Neural cell (in vitro differentiated cells): Measurements from ENCODE around the gene SLC4A4. TPM values are rescaled to one million over a fixed set of nuclear protein-coding genes. Genes with fewer than 3 reads are reported as not detected.

ENCODE experiments used
- H2AFZ ChIP-seq: fragments of 200-600, 300-800 bp; sonication (generic), shearing (Covaris generic); 2 replicates; pipeline ENCODE4 v1.6.0; 2014; ENCODE audit warnings: low read depth, mild to moderate bottlenecking, antibody characterized with exemption, low read length, moderate library complexity
- H3F3A ChIP-seq: fragments of 200-600 bp; shearing (Covaris generic); 2 replicates; pipeline ENCODE4 v1.6.1; 2016; ENCODE audit warnings: mild to moderate bottlenecking, moderate library complexity, mixed read lengths, antibody characterized with exemption, low read length; ENCODE audit not compliant: insufficient read depth, poor library complexity, severe bottlenecking
- H3K27ac ChIP-seq: fragments of 200-600, 300-800 bp; sonication (generic), shearing (Covaris generic); 2 replicates; pipeline ENCODE4 v1.5.1; 2014; ENCODE audit warnings: mild to moderate bottlenecking, low read length, moderate library complexity
- H3K27me3 ChIP-seq: fragments of 300-800, 200-600 bp; sonication (generic), shearing (Covaris generic); 2 replicates; pipeline ENCODE4 v1.6.0; 2014; ENCODE audit warnings: mild to moderate bottlenecking, low read depth, low read length, moderate library complexity; ENCODE audit not compliant: insufficient read depth
- H3K36me3 ChIP-seq: fragments of 300-800, 200-600 bp; sonication (generic), shearing (Covaris generic); 2 replicates; pipeline ENCODE4 v1.5.1; 2014; ENCODE audit warnings: mild to moderate bottlenecking, antibody characterized with exemption, low read length, moderate library complexity; ENCODE audit not compliant: insufficient read depth
- H3K4me2 ChIP-seq: fragments of 300-800, 200-600 bp; sonication (generic), shearing (Covaris generic); 2 replicates; pipeline ENCODE4 v1.6.0; 2014; ENCODE audit warnings: mild to moderate bottlenecking, low read length
- H3K4me3 ChIP-seq: fragments of 300-800, 200-600 bp; sonication (generic), shearing (Covaris generic); 2 replicates; pipeline ENCODE4 v1.5.1; 2014; ENCODE audit warnings: mild to moderate bottlenecking, low read length, moderate library complexity
- H3K79me2 ChIP-seq: fragments of 200-600 bp; shearing (Covaris generic); replicated peaks from 2 replicates; pipeline ENCODE4 v1.6.0; 2014; ENCODE audit warnings: mild to moderate bottlenecking, low read length, moderate library complexity; ENCODE audit not compliant: insufficient read depth
- H3K9ac ChIP-seq: fragments of 300-800, 200-600 bp; sonication (generic), shearing (Covaris generic); 2 replicates; pipeline ENCODE4 v1.6.1; 2016; ENCODE audit warnings: mild to moderate bottlenecking, low read length, mixed read lengths
- H3K9me2 ChIP-seq: fragments of 200-600 bp; shearing (Covaris generic); 2 replicates; pipeline ENCODE4 v1.6.1; 2016; ENCODE audit warnings: mild to moderate bottlenecking, low read length, mixed read lengths; ENCODE audit not compliant: insufficient read depth
- H3K9me3 ChIP-seq: fragments of 200-600, 300-800 bp; sonication (generic), shearing (Covaris generic); 2 replicates; pipeline ENCODE4 v1.6.1; 2016; ENCODE audit warnings: mild to moderate bottlenecking, mixed run types, low read length, moderate library complexity, mixed read lengths
- H4K20me1 ChIP-seq: fragments of 200-600 bp; shearing (Covaris generic); 2 replicates; pipeline ENCODE4 v1.6.1; 2016; ENCODE audit warnings: mild to moderate bottlenecking, mixed run types; ENCODE audit not compliant: insufficient read depth
- CTCF ChIP-seq: fragments of 450-650 bp; IDR thresholded peaks from 2 replicates; pipeline ENCODE4 v1.5.1; 2014; ENCODE audit warnings: antibody characterized with exemption, mild to moderate bottlenecking, moderate library complexity; ENCODE audit not compliant: poor library complexity, severe bottlenecking
- EP300 ChIP-seq: fragments of 450-650 bp; conservative IDR thresholded peaks from 2 replicates; pipeline ENCODE4 v1.6.1; 2014; ENCODE audit warnings: antibody characterized with exemption, mild to moderate bottlenecking, moderate library complexity; ENCODE audit not compliant: poor library complexity, severe bottlenecking
- EZH2 ChIP-seq: fragments of 200-600, 300-800 bp; shearing (Covaris generic), sonication (generic); IDR thresholded peaks from 2 replicates; pipeline ENCODE4 v1.6.1; 2014; ENCODE audit warnings: antibody characterized with exemption, low read length, borderline replicate concordance, mild to moderate bottlenecking; ENCODE audit not compliant: insufficient read depth, poor library complexity, severe bottlenecking
- MXI1 ChIP-seq: fragments of 450-650 bp; conservative IDR thresholded peaks from 2 replicates; pipeline ENCODE4 v1.6.1; 2014; ENCODE audit warnings: antibody characterized with exemption, mild to moderate bottlenecking; ENCODE audit not compliant: poor library complexity, severe bottlenecking
- POLR2AphosphoS5 ChIP-seq: IDR thresholded peaks from 2 replicates; pipeline ENCODE4 v1.6.1; 2012
- RAD21 ChIP-seq: fragments of 450-650 bp; conservative IDR thresholded peaks from 2 replicates; pipeline ENCODE4 v1.6.1; 2014; ENCODE audit warnings: antibody characterized with exemption, mild to moderate bottlenecking, moderate library complexity
- REST ChIP-seq: IDR thresholded peaks from 2 replicates; pipeline ENCODE4 v1.6.1; 2012; ENCODE audit warnings: borderline replicate concordance
- SMC3 ChIP-seq: fragments of 450-650 bp; conservative IDR thresholded peaks from 2 replicates; pipeline ENCODE4 v1.6.1; 2014; ENCODE audit warnings: antibody characterized with exemption, mild to moderate bottlenecking, moderate library complexity; ENCODE audit not compliant: poor library complexity
- TAF1 ChIP-seq: IDR thresholded peaks from 2 replicates; pipeline ENCODE4 v1.6.1; 2012; ENCODE audit warnings: low read depth
- polyA plus RNA-seq: library from polyadenylated mRNA; depleted of rRNA; stranded (reverse); fragments of >200 nt; gene quantifications from 2 replicates; pipeline ENCODE4 v1.2.3, GENCODE V29; 2014

The SLC4A4 gene
- polyA plus RNA-seq, 1 donor from 2014 or later: 9.2 TPM

GRCh38 chr4:71518283-71518989, 179.6 kb downstream of the SLC4A4 start:
- Histone ChIP-seq H3K9me3 (no peaks in the 10 kb centered on the region), H3K36me3 (no peaks in the 10 kb centered on the region), H3K9ac (no peak overlapping the region), H3F3A (no peaks in the 10 kb centered on the region), H3K27me3 (no peaks in the 10 kb centered on the region), H3K27ac (no peak overlapping the region), H2AFZ (no peak overlapping the region), H3K4me3 (no peak overlapping the region), H3K9me2 (no peaks in the 10 kb centered on the region), H4K20me1 (no peaks in the 10 kb centered on the region), H3K79me2 (no peaks in the 10 kb centered on the region), H3K4me2 (no peak overlapping the region)
- no peak for TF ChIP-seq EZH2
- no peak for TF ChIP-seq REST
- no peak for TF ChIP-seq EP300
- no peak for TF ChIP-seq TAF1
- TF ChIP-seq RAD21: no peak
- no peak for TF ChIP-seq POLR2AphosphoS5
- no peak for TF ChIP-seq MXI1
- TF ChIP-seq CTCF: no peak
- TF ChIP-seq SMC3: no peak

GRCh38 chr4:71520308-71520707, 181.5 kb downstream of the SLC4A4 start:
- H3K9ac ChIP-seq: no peak overlapping the region
- H3K4me2 ChIP-seq: no peak overlapping the region
- H3K36me3 ChIP-seq: no peaks in the 10 kb centered on the region
- no peak overlapping the region for H3K27ac ChIP-seq
- no peaks in the 10 kb centered on the region for H3K9me3 ChIP-seq
- no peaks in the 10 kb centered on the region for H3F3A ChIP-seq
- H2AFZ ChIP-seq: no peak overlapping the region
- H3K79me2 ChIP-seq: no peaks in the 10 kb centered on the region
- H3K27me3 ChIP-seq: no peaks in the 10 kb centered on the region
- TF ChIP-seq POLR2AphosphoS5: no peak
- no peak for TF ChIP-seq RAD21
- no peak for TF ChIP-seq EP300
- TF ChIP-seq REST: no peak
- no peak for TF ChIP-seq SMC3
- no peaks in the 10 kb centered on the region for H4K20me1 ChIP-seq
- no peak overlapping the region for H3K4me3 ChIP-seq
- H3K9me2 ChIP-seq: no peaks in the 10 kb centered on the region
